OCI-LY7 (cell line): ENCODE results near the gene DIPK1A.

ENCODE experiments used
- EZH2phosphoT487 ChIP-seq: fragments of 200-600 bp; sonication (generic); IDR thresholded peaks from 2 replicates; pipeline ENCODE4 v1.6.1; 2018; ENCODE audit warnings: low read depth, borderline replicate concordance, mild to moderate bottlenecking, mixed run types, antibody characterized with exemption, low read length, moderate library complexity, mixed read lengths
- TF ChIP-seq, protein P1 (sequence below): fragments of 200-600 bp; sonication (generic); conservative IDR thresholded peaks from 2 replicates; pipeline ENCODE4 v1.5.1; 2014; ENCODE audit warnings: mild to moderate bottlenecking, antibody characterized with exemption, low read length, moderate library complexity, mixed read lengths

DNA sequence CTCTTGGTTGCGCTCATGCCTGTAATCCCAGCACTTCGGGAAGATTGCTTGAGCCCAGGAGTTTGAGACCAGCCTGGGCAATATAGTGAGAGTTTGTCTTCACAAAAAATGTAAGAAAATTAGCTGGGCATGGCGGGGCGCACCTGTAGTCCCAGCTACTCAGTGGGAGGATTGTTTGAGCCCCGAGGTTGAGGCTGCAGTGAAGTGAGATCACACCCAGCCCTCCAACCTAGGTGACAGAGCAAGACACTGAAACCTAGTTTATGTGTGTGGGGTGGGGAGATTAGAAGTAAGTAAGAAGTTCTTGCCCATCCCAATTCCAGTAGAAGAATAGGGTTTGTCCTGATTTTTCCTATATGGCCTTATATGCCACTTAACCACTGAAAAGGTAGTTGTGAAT, 127.4 kb downstream of the DIPK1A start:
- TF ChIP-seq, protein P1, sequence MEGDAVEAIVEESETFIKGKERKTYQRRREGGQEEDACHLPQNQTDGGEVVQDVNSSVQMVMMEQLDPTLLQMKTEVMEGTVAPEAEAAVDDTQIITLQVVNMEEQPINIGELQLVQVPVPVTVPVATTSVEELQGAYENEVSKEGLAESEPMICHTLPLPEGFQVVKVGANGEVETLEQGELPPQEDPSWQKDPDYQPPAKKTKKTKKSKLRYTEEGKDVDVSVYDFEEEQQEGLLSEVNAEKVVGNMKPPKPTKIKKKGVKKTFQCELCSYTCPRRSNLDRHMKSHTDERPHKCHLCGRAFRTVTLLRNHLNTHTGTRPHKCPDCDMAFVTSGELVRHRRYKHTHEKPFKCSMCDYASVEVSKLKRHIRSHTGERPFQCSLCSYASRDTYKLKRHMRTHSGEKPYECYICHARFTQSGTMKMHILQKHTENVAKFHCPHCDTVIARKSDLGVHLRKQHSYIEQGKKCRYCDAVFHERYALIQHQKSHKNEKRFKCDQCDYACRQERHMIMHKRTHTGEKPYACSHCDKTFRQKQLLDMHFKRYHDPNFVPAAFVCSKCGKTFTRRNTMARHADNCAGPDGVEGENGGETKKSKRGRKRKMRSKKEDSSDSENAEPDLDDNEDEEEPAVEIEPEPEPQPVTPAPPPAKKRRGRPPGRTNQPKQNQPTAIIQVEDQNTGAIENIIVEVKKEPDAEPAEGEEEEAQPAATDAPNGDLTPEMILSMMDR = no peak
- TF ChIP-seq EZH2phosphoT487 = no peak
